Measurements from ENCODE around the gene PKNOX2. TPM values are rescaled to one million over a fixed set of nuclear protein-coding genes. Genes with fewer than 3 reads are reported as not detected.

Gene PKNOX2
- total and polyA plus RNA-seq, 9 of the 15 experiments (the other 6 are each of a cell fraction or from before 2014, with no cell fraction given), result not detected

DNA sequence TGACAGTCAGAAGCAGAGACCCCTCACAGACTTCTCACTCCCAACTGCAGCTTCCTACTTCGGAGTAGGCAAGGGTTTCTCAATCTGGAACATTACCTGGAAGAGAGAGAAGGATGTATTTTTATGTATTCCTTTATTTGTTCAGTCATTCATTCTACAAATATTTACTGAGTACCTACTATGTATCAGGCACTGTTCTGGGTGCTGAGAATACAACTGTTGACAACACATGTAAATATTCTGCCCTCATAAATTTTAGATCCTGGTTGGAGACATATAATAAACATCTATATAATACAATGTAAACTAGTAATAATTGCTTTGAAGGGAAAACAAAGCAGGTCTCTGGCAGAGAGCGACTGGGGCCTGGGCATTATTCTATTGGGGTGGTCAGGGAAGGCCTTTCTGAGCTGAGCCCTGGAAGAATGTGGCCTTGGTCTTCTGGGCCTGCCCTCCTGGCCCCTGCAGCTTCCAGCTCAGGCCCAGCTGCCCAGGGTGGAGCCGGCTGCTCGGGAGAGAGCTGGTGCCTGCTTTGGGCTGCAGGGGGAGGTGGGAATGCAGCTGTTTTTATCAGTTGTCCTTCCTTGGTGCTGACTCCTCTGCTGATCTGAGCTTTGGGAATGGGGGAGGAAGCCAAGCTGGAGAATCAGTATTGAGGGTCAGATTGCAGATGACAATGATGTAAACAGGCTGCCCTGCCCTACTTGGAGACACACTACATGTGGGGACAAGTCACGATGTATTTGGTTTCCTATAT, 46.8 kb downstream of the PKNOX2 start:
- Histone ChIP-seq H3K36me3 (ENCODE audit: control insufficient read depth, insufficient read depth, low read length) (no peaks in the 10 kb centered on the region), H3K4me1 (replicated peaks in 1 of 2; ENCODE audit: control insufficient read depth in 2 of 2, insufficient read depth in 2 of 2, low read length in 2 of 2) (no peaks in the 10 kb centered on the region), H3K4me3 (no peak overlapping the region), H3K27ac (ENCODE audit: extremely low read depth, low read depth, low read length) (no peak overlapping the region), H3K9me3 (replicated peaks; ENCODE audit: control insufficient read depth, insufficient read depth, low read depth, low read length) (no peaks in the 10 kb centered on the region), H4K20me1 (replicated peaks; ENCODE audit: control insufficient read depth, insufficient read depth, low read length) (no peaks in the 10 kb centered on the region), H3K9me1 (ENCODE audit: control insufficient read depth, insufficient read depth, low read length) (no peaks in the 10 kb centered on the region), H3K9ac (ENCODE audit: insufficient read depth in 1 of 2, low read depth in 2 of 2, low read length in 2 of 2) (no peak overlapping the region), H3K79me2 (ENCODE audit: control insufficient read depth, insufficient read depth, low read length) (no peaks in the 10 kb centered on the region), H3K27me3 (ENCODE audit: control insufficient read depth in 2 of 2, insufficient read depth in 2 of 2, low read length in 2 of 2) (peaks cover 16 to 56% of the 10 kb centered on the region in 2 experiments), H2AFZ (ENCODE audit: low read depth, low read length) (no peak overlapping the region), H3K4me2 (ENCODE audit: insufficient read depth, low read length) (no peak overlapping the region)
- POLR2A ChIA-PET, result no interaction called here
- in situ Hi-C loops (cut with MboI) (no loop called here), intact Hi-C loops (cut with micrococcal nuclease) (no loop called here)
- no peak for TF ChIP-seq FOXK1 (CRISPR knock-in tag; IDR thresholded peaks at IDR 0.05; ENCODE audit: borderline replicate concordance)
- TF ChIP-seq POU5F1 (IDR thresholded peaks at IDR 0.05; ENCODE audit: borderline replicate concordance, low read depth, low read length, partially characterized antibody), result no peak
- TF ChIP-seq, protein P1, sequence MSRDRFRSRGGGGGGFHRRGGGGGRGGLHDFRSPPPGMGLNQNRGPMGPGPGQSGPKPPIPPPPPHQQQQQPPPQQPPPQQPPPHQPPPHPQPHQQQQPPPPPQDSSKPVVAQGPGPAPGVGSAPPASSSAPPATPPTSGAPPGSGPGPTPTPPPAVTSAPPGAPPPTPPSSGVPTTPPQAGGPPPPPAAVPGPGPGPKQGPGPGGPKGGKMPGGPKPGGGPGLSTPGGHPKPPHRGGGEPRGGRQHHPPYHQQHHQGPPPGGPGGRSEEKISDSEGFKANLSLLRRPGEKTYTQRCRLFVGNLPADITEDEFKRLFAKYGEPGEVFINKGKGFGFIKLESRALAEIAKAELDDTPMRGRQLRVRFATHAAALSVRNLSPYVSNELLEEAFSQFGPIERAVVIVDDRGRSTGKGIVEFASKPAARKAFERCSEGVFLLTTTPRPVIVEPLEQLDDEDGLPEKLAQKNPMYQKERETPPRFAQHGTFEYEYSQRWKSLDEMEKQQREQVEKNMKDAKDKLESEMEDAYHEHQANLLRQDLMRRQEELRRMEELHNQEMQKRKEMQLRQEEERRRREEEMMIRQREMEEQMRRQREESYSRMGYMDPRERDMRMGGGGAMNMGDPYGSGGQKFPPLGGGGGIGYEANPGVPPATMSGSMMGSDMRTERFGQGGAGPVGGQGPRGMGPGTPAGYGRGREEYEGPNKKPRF (IDR thresholded peaks at IDR 0.05; ENCODE audit: low read depth, low read length), result no peak
- TF ChIP-seq TEAD1 (CRISPR knock-in tag; IDR thresholded peaks at IDR 0.05), result no peak
- no peak for TF ChIP-seq EZH2 (IDR thresholded peaks at IDR 0.05; ENCODE audit: borderline replicate concordance, low read depth, low read length)
- TF ChIP-seq ARNT (IDR thresholded peaks at IDR 0.05), result no peak
- BruUV-seq (replicated peaks), result no TSS peak
- DNase-seq (ENCODE audit: extremely low read depth in 1 of 4, low spot score in 3 of 4), result no peak
- no peak for FAIRE-seq
- CTCF ChIA-PET (ENCODE audit: low intra/inter-chr PET ratio), result no interaction called here
- WGBS (ENCODE audit: insufficient coverage, low coverage, missing lambda C conversion rate), result 0% methylated on average over 5 of the region's 5 CpGs
- ATAC-seq, result no peak
